Right lobe of liver (tissue), 6 donors: ENCODE data around the gene NFXL1. TPM values are rescaled to one million over a fixed set of nuclear protein-coding genes. Genes with fewer than 3 reads are reported as not detected.

Source experiments
- ATAC-seq, 4 donors: fragments of 200-7000 bp; cut with Tn5 transposase; one replicate each; pipeline ENCODE4 v1.9.1; 2020; ENCODE audit warnings: mild to moderate bottlenecking in 4 of 4, moderate library complexity in 4 of 4
- DNase-seq, 3 donors: peaks; one replicate each; pipeline ENCODE4 v3.0.0-alpha.2; 2020
- H3K27ac ChIP-seq, 3 donors: fragments of 200-600 bp; one replicate each; pipeline ENCODE4 v1.8.0; 2022
- H3K27me3 ChIP-seq, 2 donors: fragments of 200-600 bp; one replicate each; pipeline ENCODE4 v1.8.0; 2022
- H3K36me3 ChIP-seq, 4 donors: fragments of 200-600 bp; sonication (generic) in 1 of 4; one replicate each; pipeline versions ENCODE4 v1.5.1 to v1.8.0; 2017 to 2022; ENCODE audit warnings: control low read depth in 1 of 4
- H3K4me1 ChIP-seq, 4 donors: fragments of 200-600 bp; sonication (generic) in 1 of 4; one replicate each; pipeline versions ENCODE4 v1.5.1 to v1.8.0; 2017 to 2022; ENCODE audit warnings: control low read depth in 1 of 4
- H3K4me3 ChIP-seq, 3 donors: fragments of 200-600 bp; one replicate each; pipeline ENCODE4 v1.8.0; 2022
- H3K9me3 ChIP-seq, 4 donors: fragments of 200-600 bp; sonication (generic) in 1 of 4; one replicate each; pipeline versions ENCODE4 v1.5.1 to v1.8.0; 2017 to 2022; ENCODE audit warnings: control low read depth in 1 of 4
- CTCF ChIP-seq, 4 donors: fragments of 200-600 bp in 3 of 4; fragments of 450-650 bp in 1 of 4; IDR thresholded peaks; one replicate each; pipeline versions ENCODE4 v1.5.1 to v1.8.0; 2016 to 2022; ENCODE audit warnings: antibody characterized with exemption in 4 of 4, mild to moderate bottlenecking in 2 of 4
- POLR2A ChIP-seq: fragments of 450-650 bp; IDR thresholded peaks from one replicate; pipeline ENCODE4 v1.6.1; 2017; ENCODE audit warnings: antibody characterized with exemption, mild to moderate bottlenecking
- WGBS: methylation state at CpG from one replicate; pipeline ENCODE4 v1.1.6; 2018; ENCODE audit warnings: low coverage, low lambda C conversion rate; ENCODE audit not compliant: insufficient coverage; ENCODE audit errors: missing lambda C conversion rate; 5-methylcytosine and 5-hydroxymethylcytosine counted together
- intact Hi-C, 2 donors: fragments of 100-400 bp; cut with DNase I; formaldehyde crosslinking; loops; one replicate each; pipeline versions ENCODE4 v1.11.2 to v1.14.1; 2022
- total RNA-seq, 6 experiments: library from RNA; depleted of rRNA in 2 of 6; stranded (reverse); fragments of >200 nt in 2 of 6; fragmentation: NEBNext Ultra II Directional in 3 of 6; extraction: Animal tissue kit (Norgen Biotek cat#: 25700) in 3 of 6; gene quantifications; one replicate each; pipeline versions ENCODE4 v1.1.0 to v1.2.4, GENCODE V29; 2016 to 2023
- donor health status: DM: no; HTN: yes; CAD: no.
- donor health status: DM: no; HTN: no; CAD: no.
- donor health status: DM: no; HTN: no; CAD: no.
- donor health status: DM: no; HTN: yes; CAD: no.
- donor health status: DM: no; HTN: yes; CAD: no.

Gene NFXL1
- total RNA-seq, 6 experiments from 2014 or later: 4.9 to 11.0 (median 7.9) TPM

- Histone ChIP-seq H3K4me3 (no peak overlapping the region), H3K27me3 (no peaks in the 10 kb centered on the region), H3K27ac (no peak overlapping the region), H3K9me3 (peaks cover 0 to under 1% (median 0%) of the 10 kb centered on the region in 4 donors), H3K4me1 (peaks cover 0 to 16% (median 0%) of the 10 kb centered on the region in 4 donors), H3K36me3 (no peaks in the 10 kb centered on the region)
- intact Hi-C loops: loop anchor here (10.0 kb wide), 2 partner anchors 134 to 154 kb away; no protein-coding TSS in a partner anchor
- DNase-seq (no peak), ATAC-seq (no peak)
- no peak for TF ChIP-seq CTCF (IDR thresholded peaks at IDR 0.05)
- TF ChIP-seq POLR2A: no peak
- 71% methylated on average over 4 of the region's 4 CpGs for whole genome bisulfite sequencing
Measured at GRCh38 chr4:47838445-47838844, 75.9 kb downstream of the NFXL1 start.

- H3K27ac ChIP-seq: no peak within 1 kb of the TSS
- WGBS: 9% methylated on average over 16 of the region's 16 CpGs
- H3K27me3 ChIP-seq: no peaks in the 10 kb centered on the region
- H3K4me1 ChIP-seq: peaks cover 0 to 16% (median 0%) of the 10 kb centered on the region in 4 donors
- no peak for DNase-seq
- intact Hi-C loops: loop anchor here (10.0 kb wide), 2 partner anchors 133 to 153 kb away; no protein-coding TSS in a partner anchor
- TF ChIP-seq POLR2A (no peak), CTCF (IDR thresholded peaks at IDR 0.05) (no peak)
- H3K36me3 ChIP-seq: no peaks in the 10 kb centered on the region
- no peak for ATAC-seq
- H3K9me3 ChIP-seq: peaks cover 0 to 5% (median 0%) of the 10 kb centered on the region in 4 donors
- peak within 1 kb of the TSS; percentile 52 to 58 (median 52) for H3K4me3 ChIP-seq
Measured at GRCh38 chr4:47837908-47838294, 76.5 kb downstream of the NFXL1 start, which contains the start of gene CORIN. CORIN (minus strand) TSS chr4:47838067; CDS start chr4:47837949, 118 bp downstream.

GRCh38 chr4:47837094-47837907, 77.1 kb downstream of the NFXL1 start:
- no peaks in the 10 kb centered on the region for H3K36me3 ChIP-seq
- no peak overlapping the region for H3K27ac ChIP-seq
- peaks cover 0 to 16% (median 0%) of the 10 kb centered on the region in 4 donors for H3K4me1 ChIP-seq
- ATAC-seq: peak; percentile 60 to 73 (median 68)
- peak overlapping the region; percentile 52 to 58 (median 52) for H3K4me3 ChIP-seq
- no peaks in the 10 kb centered on the region for H3K27me3 ChIP-seq
- intact Hi-C loops: loop anchor here (10.0 kb wide), 2 partner anchors 132 to 152 kb away; no protein-coding TSS in a partner anchor
- TF ChIP-seq CTCF (IDR thresholded peaks at IDR 0.05): peak in 1 of 4 donors; percentile 7
- TF ChIP-seq POLR2A: no peak
- H3K9me3 ChIP-seq: peaks cover 0 to 5% (median 0%) of the 10 kb centered on the region in 4 donors
- WGBS: under 1% methylated on average over 27 of the region's 58 CpGs
- peak; percentile 54 to 67 (median 63) for DNase-seq

- H3K4me1 ChIP-seq: peaks cover 0 to 16% (median 0%) of the 10 kb centered on the region in 4 donors
- ATAC-seq (peak; percentile 96 to 99 (median 98)), DNase-seq (peak; percentile 87 to 90 (median 90))
- H3K4me3 ChIP-seq: peak overlapping the region; percentile 52 to 58 (median 52)
- H3K36me3 ChIP-seq: no peaks in the 10 kb centered on the region
- H3K9me3 ChIP-seq: peaks cover 0 to 5% (median 0%) of the 10 kb centered on the region in 4 donors
- no peak overlapping the region for H3K27ac ChIP-seq
- WGBS: under 1% methylated on average over 14 of the region's 27 CpGs
- no peaks in the 10 kb centered on the region for H3K27me3 ChIP-seq
- peak; percentile 69 to 79 (median 79) for TF ChIP-seq CTCF (IDR thresholded peaks at IDR 0.05)
- TF ChIP-seq POLR2A: no peak
- intact Hi-C loops: loop anchor here (10.0 kb wide), 2 partner anchors 132 to 152 kb away; no protein-coding TSS in a partner anchor
Measured at GRCh38 chr4:47836641-47837093, 77.7 kb downstream of the NFXL1 start.
